ENCODE data around the gene RGL1. TPM values are rescaled to one million over a fixed set of nuclear protein-coding genes. Genes with fewer than 3 reads are reported as not detected.

RGL1 gene
- total RNA-seq, 2 donors from 2014 or later, result 3.7 to 5.0 TPM

GRCh38 chr1:183841950-183842794, 37.3 kb downstream of the RGL1 start:
- peaks cover 10 to 18% of the 10 kb centered on the region in 2 donors for H3K4me1 Mint-ChIP-seq (ENCODE audit: low read depth in 2 of 2)
- no peaks in the 10 kb centered on the region for H3K36me3 Mint-ChIP-seq
- peak overlapping the region; percentile 40 to 64 for H3K27ac Mint-ChIP-seq
- peak in 1 of 2 donors; percentile 86 for ATAC-seq
- H3K27me3 Mint-ChIP-seq, result peaks cover 0 to 4% of the 10 kb centered on the region in 2 donors
- no peaks in the 10 kb centered on the region for H3K9me3 Mint-ChIP-seq
- no peak for DNase-seq (ENCODE audit: low spot score)
- peak overlapping the region; percentile 81 for H3K4me3 Mint-ChIP-seq

GRCh38 chr1:183842795-183843144, 37.9 kb downstream of the RGL1 start:
- no peaks in the 10 kb centered on the region for H3K36me3 Mint-ChIP-seq
- H3K27ac Mint-ChIP-seq, result peak overlapping the region; percentile 40 to 64
- H3K27me3 Mint-ChIP-seq, result peaks cover 5 to 7% of the 10 kb centered on the region in 2 donors
- H3K4me3 Mint-ChIP-seq, result peak overlapping the region; percentile 81
- DNase-seq (ENCODE audit: low spot score) (no peak), ATAC-seq (peak in 1 of 2 donors; percentile 8)
- peaks cover 10 to 18% of the 10 kb centered on the region in 2 donors for H3K4me1 Mint-ChIP-seq (ENCODE audit: low read depth in 2 of 2)
- H3K9me3 Mint-ChIP-seq, result no peaks in the 10 kb centered on the region

- no peak for ATAC-seq
- Mint-ChIP-seq H3K36me3 (no peaks in the 10 kb centered on the region), H3K27me3 (peaks cover 7% of the 10 kb centered on the region in 2 donors), H3K9me3 (no peaks in the 10 kb centered on the region), H3K4me1 (ENCODE audit: low read depth in 2 of 2) (peaks cover 10 to 18% of the 10 kb centered on the region in 2 donors), H3K4me3 (no peak overlapping the region), H3K27ac (no peak overlapping the region)
- no peak for DNase-seq (ENCODE audit: low spot score)
Measured at GRCh38 chr1:183844806-183845205, 39.9 kb downstream of the RGL1 start.

GRCh38 chr1:183845681-183846080, 40.8 kb downstream of the RGL1 start:
- Mint-ChIP-seq H3K36me3 (no peaks in the 10 kb centered on the region), H3K4me3 (no peak overlapping the region), H3K4me1 (ENCODE audit: low read depth in 2 of 2) (peaks cover 10 to 18% of the 10 kb centered on the region in 2 donors), H3K27me3 (peaks cover 7% of the 10 kb centered on the region in 2 donors), H3K27ac (no peak overlapping the region), H3K9me3 (no peaks in the 10 kb centered on the region)
- no peak for DNase-seq (ENCODE audit: low spot score)
- ATAC-seq, result no peak

GRCh38 chr1:183847641-183848040, 42.7 kb downstream of the RGL1 start:
- Mint-ChIP-seq H3K27me3 (peaks cover 7% of the 10 kb centered on the region in 2 donors), H3K36me3 (no peaks in the 10 kb centered on the region), H3K4me1 (ENCODE audit: low read depth in 2 of 2) (peaks cover 0 to 4% of the 10 kb centered on the region in 2 donors), H3K4me3 (no peak overlapping the region), H3K27ac (no peak overlapping the region), H3K9me3 (no peaks in the 10 kb centered on the region)
- ATAC-seq (no peak), DNase-seq (ENCODE audit: low spot score) (no peak)

- H3K27ac Mint-ChIP-seq, result no peak overlapping the region
- no peaks in the 10 kb centered on the region for H3K36me3 Mint-ChIP-seq
- DNase-seq (ENCODE audit: low spot score) (no peak), ATAC-seq (no peak)
- H3K4me1 Mint-ChIP-seq (ENCODE audit: low read depth in 2 of 2), result no peaks in the 10 kb centered on the region
- H3K4me3 Mint-ChIP-seq, result no peak overlapping the region
- peaks cover 7% of the 10 kb centered on the region in 2 donors for H3K27me3 Mint-ChIP-seq
- no peaks in the 10 kb centered on the region for H3K9me3 Mint-ChIP-seq
Measured at GRCh38 chr1:183850852-183851251, 45.9 kb downstream of the RGL1 start.

- H3K27ac Mint-ChIP-seq, result no peak overlapping the region
- no peak for ATAC-seq
- H3K27me3 Mint-ChIP-seq, result peaks cover 9 to 13% of the 10 kb centered on the region in 2 donors
- H3K4me1 Mint-ChIP-seq (ENCODE audit: low read depth in 2 of 2), result no peaks in the 10 kb centered on the region
- no peaks in the 10 kb centered on the region for H3K36me3 Mint-ChIP-seq
- DNase-seq (ENCODE audit: low spot score), result no peak
- H3K9me3 Mint-ChIP-seq, result no peaks in the 10 kb centered on the region
- no peak overlapping the region for H3K4me3 Mint-ChIP-seq
Measured at GRCh38 chr1:183859119-183859518, 54.2 kb downstream of the RGL1 start.

GRCh38 chr1:183859831-183860230, 54.9 kb downstream of the RGL1 start:
- no peaks in the 10 kb centered on the region for H3K36me3 Mint-ChIP-seq
- ATAC-seq, result no peak
- H3K27me3 Mint-ChIP-seq, result peaks cover 11 to 13% of the 10 kb centered on the region in 2 donors
- no peak overlapping the region for H3K4me3 Mint-ChIP-seq
- no peak overlapping the region for H3K27ac Mint-ChIP-seq
- no peaks in the 10 kb centered on the region for H3K9me3 Mint-ChIP-seq
- no peaks in the 10 kb centered on the region for H3K4me1 Mint-ChIP-seq (ENCODE audit: low read depth in 2 of 2)
- no peak for DNase-seq (ENCODE audit: low spot score)

GRCh38 chr1:183862967-183863366, 58.0 kb downstream of the RGL1 start:
- H3K27ac Mint-ChIP-seq, result no peak overlapping the region
- DNase-seq (ENCODE audit: low spot score) (no peak), ATAC-seq (no peak)
- H3K4me3 Mint-ChIP-seq, result no peak overlapping the region
- no peaks in the 10 kb centered on the region for H3K36me3 Mint-ChIP-seq
- H3K9me3 Mint-ChIP-seq, result no peaks in the 10 kb centered on the region
- H3K27me3 Mint-ChIP-seq, result peaks cover 9 to 13% of the 10 kb centered on the region in 2 donors
- no peaks in the 10 kb centered on the region for H3K4me1 Mint-ChIP-seq (ENCODE audit: low read depth in 2 of 2)

- H3K36me3 Mint-ChIP-seq, result no peaks in the 10 kb centered on the region
- ATAC-seq (no peak), DNase-seq (ENCODE audit: low spot score) (no peak)
- H3K9me3 Mint-ChIP-seq, result no peaks in the 10 kb centered on the region
- H3K27ac Mint-ChIP-seq, result no peak overlapping the region
- peaks cover 9 to 10% of the 10 kb centered on the region in 2 donors for H3K27me3 Mint-ChIP-seq
- no peaks in the 10 kb centered on the region for H3K4me1 Mint-ChIP-seq (ENCODE audit: low read depth in 2 of 2)
- H3K4me3 Mint-ChIP-seq, result no peak overlapping the region
Measured at GRCh38 chr1:183863852-183864251, 58.9 kb downstream of the RGL1 start.

- no peak for ATAC-seq
- H3K4me1 Mint-ChIP-seq (ENCODE audit: low read depth in 2 of 2), result no peaks in the 10 kb centered on the region
- H3K27ac Mint-ChIP-seq, result no peak overlapping the region
- no peak for DNase-seq (ENCODE audit: low spot score)
- H3K4me3 Mint-ChIP-seq, result no peak overlapping the region
- no peaks in the 10 kb centered on the region for H3K36me3 Mint-ChIP-seq
- no peaks in the 10 kb centered on the region for H3K9me3 Mint-ChIP-seq
- peaks cover 8 to 9% of the 10 kb centered on the region in 2 donors for H3K27me3 Mint-ChIP-seq
Measured at GRCh38 chr1:183864611-183865010, 59.7 kb downstream of the RGL1 start.

GRCh38 chr1:183869230-183869629, 64.3 kb downstream of the RGL1 start:
- peaks cover 0 to 2% of the 10 kb centered on the region in 2 donors for H3K27me3 Mint-ChIP-seq
- no peaks in the 10 kb centered on the region for H3K4me1 Mint-ChIP-seq (ENCODE audit: low read depth in 2 of 2)
- ATAC-seq (no peak), DNase-seq (ENCODE audit: low spot score) (no peak)
- H3K9me3 Mint-ChIP-seq, result no peaks in the 10 kb centered on the region
- no peak overlapping the region for H3K27ac Mint-ChIP-seq
- H3K4me3 Mint-ChIP-seq, result no peak overlapping the region
- no peaks in the 10 kb centered on the region for H3K36me3 Mint-ChIP-seq

- ATAC-seq (no peak), DNase-seq (ENCODE audit: low spot score) (no peak)
- no peak overlapping the region for H3K4me3 Mint-ChIP-seq
- no peaks in the 10 kb centered on the region for H3K27me3 Mint-ChIP-seq
- no peaks in the 10 kb centered on the region for H3K36me3 Mint-ChIP-seq
- H3K4me1 Mint-ChIP-seq (ENCODE audit: low read depth in 2 of 2), result peaks cover 0 to 4% of the 10 kb centered on the region in 2 donors
- H3K27ac Mint-ChIP-seq, result no peak overlapping the region
- H3K9me3 Mint-ChIP-seq, result no peaks in the 10 kb centered on the region
Measured at GRCh38 chr1:183869664-183870063, 64.7 kb downstream of the RGL1 start.

GRCh38 chr1:183870351-183871077, 65.6 kb downstream of the RGL1 start:
- no peaks in the 10 kb centered on the region for H3K9me3 Mint-ChIP-seq
- H3K36me3 Mint-ChIP-seq, result no peaks in the 10 kb centered on the region
- H3K27me3 Mint-ChIP-seq, result no peaks in the 10 kb centered on the region
- no peak overlapping the region for H3K4me3 Mint-ChIP-seq
- DNase-seq (ENCODE audit: low spot score) (no peak), ATAC-seq (no peak)
- H3K4me1 Mint-ChIP-seq (ENCODE audit: low read depth in 2 of 2), result peaks cover 0 to 4% of the 10 kb centered on the region in 2 donors
- H3K27ac Mint-ChIP-seq, result no peak overlapping the region
